Medulla oblongata (tissue), 1 donor: ENCODE data around the gene CYP3A5.
"Not testable (repeated sequence)": the region's sequence is repeated elsewhere in the genome, so short reads cannot be mapped to it uniquely, and the experiment has no call there.

ENCODE experiments used
- DNase-seq: peaks from one replicate; pipeline ENCODE4 v3.0.0-alpha.2; 2015; ENCODE audit errors: extremely low spot score

CYP3A5 gene

GRCh38 chr7:99642027-99642426, 37.8 kb downstream of the CYP3A5 start:
- no peak for DNase-seq

- DNase-seq: no peak
These were observed 40.5 kb downstream of the CYP3A5 start for GRCh38 chr7:99639267-99639666.

GRCh38 chr7:99638731-99639130, 41.1 kb downstream of the CYP3A5 start:
- DNase-seq: no peak

GRCh38 chr7:99637414-99637813, 42.4 kb downstream of the CYP3A5 start:
- DNase-seq: not testable (repeated sequence)

GRCh38 chr7:99631295-99632109, 48.3 kb downstream of the CYP3A5 start:
- DNase-seq: peak; percentile 6

- no peak for DNase-seq
These were observed 50.2 kb downstream of the CYP3A5 start for GRCh38 chr7:99629643-99630042.

GRCh38 chr7:99628471-99629465, 51.0 kb downstream of the CYP3A5 start:
- no peak for DNase-seq

GRCh38 chr7:99627513-99627912, 52.3 kb downstream of the CYP3A5 start:
- DNase-seq: no peak

- no peak for DNase-seq
These were observed 53.1 kb downstream of the CYP3A5 start for GRCh38 chr7:99626661-99627060.

- DNase-seq: no peak
These were observed 53.8 kb downstream of the CYP3A5 start for GRCh38 chr7:99625961-99626360.

- no peak for DNase-seq
These were observed 54.5 kb downstream of the CYP3A5 start for GRCh38 chr7:99625321-99625720.

- DNase-seq: no peak
These were observed 55.3 kb downstream of the CYP3A5 start for GRCh38 chr7:99624484-99624883.

- no peak for DNase-seq
These were observed 55.9 kb downstream of the CYP3A5 start for GRCh38 chr7:99623702-99624447.

GRCh38 chr7:99623091-99623693, 56.6 kb downstream of the CYP3A5 start:
- DNase-seq: no peak

GRCh38 chr7:99622596-99622995, 57.2 kb downstream of the CYP3A5 start:
- no peak for DNase-seq

- DNase-seq: no peak
These were observed 58.5 kb downstream of the CYP3A5 start for GRCh38 chr7:99621271-99621670.

- DNase-seq: no peak
These were observed 60.1 kb downstream of the CYP3A5 start for GRCh38 chr7:99619571-99620130.

- DNase-seq: no peak
These were observed 61.1 kb downstream of the CYP3A5 start for GRCh38 chr7:99618726-99619125.

GRCh38 chr7:99617192-99617781, 62.5 kb downstream of the CYP3A5 start:
- no peak for DNase-seq

GRCh38 chr7:99616359-99617191, 63.2 kb downstream of the CYP3A5 start, which contains the start of gene ZSCAN25:
TSS of gene ZSCAN25 (plus strand) at chr7:99616946. CDS start at chr7:99619607, 2,661 bp downstream.
- peak; percentile 88 for DNase-seq
